Activated T-helper 1 cell treated with anti-CD3 and anti-CD28 coated beads, Interleukin-2, amount 50 U/mL, for 16 hours (primary cell): Measurements from ENCODE around the gene RPSA.
A peak's percentile ranks its signal among the peaks of the same experiment; 100 is the strongest.
"Not testable (repeated sequence)": the region's sequence is repeated elsewhere in the genome, so short reads cannot be mapped to it uniquely, and the experiment has no call there.

Experiments used
- DNase-seq, 2 donors: peaks; one replicate each; pipeline ENCODE4 v3.0.0-alpha.2; 2020; ENCODE audit warnings: low read depth in 1 of 2, low spot score in 1 of 2

Gene RPSA

GRCh38 chr3:39406368-39407258, at the start of gene RPSA:
RPSA (plus strand) TSS chr3:39406720; CDS start chr3:39407654, 934 bp downstream.
- DNase-seq, result peak; percentile 86 to 93

GRCh38 chr3:39358333-39358732, 48.2 kb upstream of the RPSA start:
- DNase-seq, result no peak

GRCh38 chr3:39361252-39361927, 45.1 kb upstream of the RPSA start:
- DNase-seq, result no peak

GRCh38 chr3:39362192-39362591, 44.3 kb upstream of the RPSA start:
- DNase-seq, result no peak

- DNase-seq, result no peak
These were observed 43.7 kb upstream of the RPSA start for GRCh38 chr3:39362812-39363211.

- not testable (repeated sequence) for DNase-seq
These were observed 36.1 kb upstream of the RPSA start for GRCh38 chr3:39370450-39370849.

- DNase-seq, result no peak
These were observed 33.7 kb upstream of the RPSA start for GRCh38 chr3:39372833-39373232.

- no peak for DNase-seq
These were observed 29.4 kb upstream of the RPSA start for GRCh38 chr3:39376959-39377634.

- no peak for DNase-seq
These were observed 28.4 kb upstream of the RPSA start for GRCh38 chr3:39378088-39378487.

GRCh38 chr3:39378957-39379777, 27.4 kb upstream of the RPSA start:
- no peak for DNase-seq

- DNase-seq, result no peak
These were observed 26.8 kb upstream of the RPSA start for GRCh38 chr3:39379778-39380155.

GRCh38 chr3:39381432-39381831, 25.1 kb upstream of the RPSA start:
- DNase-seq, result no peak

GRCh38 chr3:39383045-39383880, 23.3 kb upstream of the RPSA start, which contains the start of gene SLC25A38:
SLC25A38 (plus strand) TSS chr3:39383370; CDS start chr3:39383725, 355 bp downstream.
- DNase-seq, result peak; percentile 51 to 67

GRCh38 chr3:39383881-39384664, 22.4 kb upstream of the RPSA start:
- peak; percentile 89 to 93 for DNase-seq

GRCh38 chr3:39384665-39385000, 21.9 kb upstream of the RPSA start:
- DNase-seq, result no peak

GRCh38 chr3:39385456-39386090, 20.9 kb upstream of the RPSA start:
- DNase-seq, result no peak

GRCh38 chr3:39386318-39386717, 20.2 kb upstream of the RPSA start:
- no peak for DNase-seq

- no peak for DNase-seq
These were observed 19.0 kb upstream of the RPSA start for GRCh38 chr3:39387411-39387975.
